Vagina (tissue), 2 donors: ENCODE data around the gene PHACTR3. TPM values are rescaled to one million over a fixed set of nuclear protein-coding genes. Genes with fewer than 3 reads are reported as not detected.

ENCODE experiments used
- DNase-seq, 2 donors: peaks; one replicate each; pipeline ENCODE4 v3.0.0-alpha.2; 2017; ENCODE audit errors: extremely low spot score in 2 of 2
- H3K27ac ChIP-seq: fragments of 200-600 bp; sonication (generic); one replicate; pipeline ENCODE4 v1.5.1; 2019
- H3K27me3 ChIP-seq: fragments of 200-600 bp; sonication (generic); one replicate; pipeline ENCODE4 v1.5.1; 2019
- H3K36me3 ChIP-seq, 2 donors: fragments of 200-600 bp; sonication (generic); one replicate each; pipeline ENCODE4 v1.5.1; 2017 to 2019
- H3K4me1 ChIP-seq: fragments of 200-600 bp; sonication (generic); one replicate; pipeline ENCODE4 v1.5.1; 2019
- H3K4me3 ChIP-seq, 2 donors: fragments of 200-600 bp; sonication (generic); 1 replicate in 1 of 2; 2 replicates in 1 of 2; pipeline ENCODE4 v1.5.1; 2016 to 2019
- H3K9me3 ChIP-seq: fragments of 200-600 bp; sonication (generic); one replicate; pipeline ENCODE4 v1.5.1; 2019
- POLR2A ChIP-seq, 2 donors: fragments of 450-650 bp; IDR thresholded peaks; one replicate each; pipeline ENCODE4 v1.6.1; 2017; ENCODE audit warnings: antibody characterized with exemption in 2 of 2, mild to moderate bottlenecking in 2 of 2, moderate library complexity in 2 of 2
- POLR2AphosphoS5 ChIP-seq, 2 donors: sonication (generic); formaldehyde crosslinking; IDR thresholded peaks; one replicate each; pipeline ENCODE4 v1.9.0; 2017; ENCODE audit warnings: antibody characterized with exemption in 2 of 2, mild to moderate bottlenecking in 2 of 2, low read depth in 1 of 2; ENCODE audit not compliant: insufficient read depth in 1 of 2
- intact Hi-C: fragments of 100-400 bp; cut with DNase I; formaldehyde crosslinking; loops from one replicate; pipeline ENCODE4 v1.15.1; 2023
- total RNA-seq: library from RNA; depleted of rRNA; stranded (reverse); fragments of >200 nt; gene quantifications from one replicate; pipeline ENCODE4 v1.2.3, GENCODE V29; 2016
- TF ChIP-seq, protein P1 (sequence below), 3 experiments: fragments of 450-650 bp in 2 of 3; fragments of 200-600 bp in 1 of 3; sonication (generic) in 1 of 3; IDR thresholded peaks; one replicate each; pipeline ENCODE4 v1.5.1; 2017 to 2019; ENCODE audit warnings: antibody characterized with exemption in 3 of 3, mild to moderate bottlenecking in 2 of 3, moderate library complexity in 2 of 3

PHACTR3 gene
- total RNA-seq, 1 donor from 2014 or later = 8.3 TPM

DNA sequence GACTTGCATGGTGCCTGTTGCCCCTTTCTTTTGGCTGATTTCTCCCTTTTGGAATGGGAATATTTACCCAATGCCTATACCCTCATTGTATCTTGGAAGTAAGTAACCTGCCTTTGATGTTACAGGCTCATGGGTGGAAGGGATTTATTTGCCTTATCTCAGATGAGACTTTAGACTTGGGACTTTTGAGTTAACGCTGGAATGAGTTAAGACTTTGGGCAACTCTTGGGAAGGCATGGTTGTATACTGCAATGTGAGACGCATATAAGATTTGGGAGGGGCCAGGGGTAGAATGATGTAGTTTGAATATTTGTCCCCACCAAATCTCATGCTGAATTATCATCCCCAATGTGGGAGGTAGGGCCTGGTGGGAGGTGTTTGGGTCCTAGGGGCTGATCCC, 253.6 kb downstream of the PHACTR3 start:
- no peak for DNase-seq
- Histone ChIP-seq H3K9me3 (no peaks in the 10 kb centered on the region), H3K27ac (no peak overlapping the region), H3K4me1 (no peaks in the 10 kb centered on the region), H3K36me3 (no peaks in the 10 kb centered on the region), H3K27me3 (no peaks in the 10 kb centered on the region), H3K4me3 (no peak overlapping the region)
- TF ChIP-seq POLR2A (IDR thresholded peaks at IDR 0.05) (no peak), POLR2AphosphoS5 (IDR thresholded peaks at IDR 0.05; ENCODE audit: insufficient read depth in 1 of 2, low read depth in 1 of 2) (no peak)
- TF ChIP-seq, protein P1, sequence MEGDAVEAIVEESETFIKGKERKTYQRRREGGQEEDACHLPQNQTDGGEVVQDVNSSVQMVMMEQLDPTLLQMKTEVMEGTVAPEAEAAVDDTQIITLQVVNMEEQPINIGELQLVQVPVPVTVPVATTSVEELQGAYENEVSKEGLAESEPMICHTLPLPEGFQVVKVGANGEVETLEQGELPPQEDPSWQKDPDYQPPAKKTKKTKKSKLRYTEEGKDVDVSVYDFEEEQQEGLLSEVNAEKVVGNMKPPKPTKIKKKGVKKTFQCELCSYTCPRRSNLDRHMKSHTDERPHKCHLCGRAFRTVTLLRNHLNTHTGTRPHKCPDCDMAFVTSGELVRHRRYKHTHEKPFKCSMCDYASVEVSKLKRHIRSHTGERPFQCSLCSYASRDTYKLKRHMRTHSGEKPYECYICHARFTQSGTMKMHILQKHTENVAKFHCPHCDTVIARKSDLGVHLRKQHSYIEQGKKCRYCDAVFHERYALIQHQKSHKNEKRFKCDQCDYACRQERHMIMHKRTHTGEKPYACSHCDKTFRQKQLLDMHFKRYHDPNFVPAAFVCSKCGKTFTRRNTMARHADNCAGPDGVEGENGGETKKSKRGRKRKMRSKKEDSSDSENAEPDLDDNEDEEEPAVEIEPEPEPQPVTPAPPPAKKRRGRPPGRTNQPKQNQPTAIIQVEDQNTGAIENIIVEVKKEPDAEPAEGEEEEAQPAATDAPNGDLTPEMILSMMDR (IDR thresholded peaks at IDR 0.05) = no peak
- intact Hi-C loops = no loop called here

DNA sequence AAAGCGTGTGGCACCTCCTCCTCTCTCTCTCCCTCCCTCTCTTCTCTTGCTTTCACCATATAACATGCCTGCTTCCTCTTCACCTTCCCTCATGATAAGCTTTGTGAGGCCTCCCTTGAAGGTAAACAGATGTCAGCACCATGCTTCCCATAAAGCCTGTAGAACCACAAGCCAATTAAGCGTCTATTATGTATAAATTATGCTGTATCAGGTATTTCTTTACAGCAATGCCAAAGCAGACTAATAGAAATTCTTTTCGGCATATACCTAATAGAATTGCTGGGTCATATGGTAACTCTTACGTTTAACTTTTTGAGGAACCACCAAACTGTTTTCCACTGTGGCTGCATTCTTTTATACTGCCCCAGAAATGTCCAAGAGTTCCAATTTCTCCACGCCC, 254.1 kb downstream of the PHACTR3 start:
- Histone ChIP-seq H3K27ac (no peak overlapping the region), H3K4me1 (no peaks in the 10 kb centered on the region), H3K4me3 (no peak overlapping the region), H3K36me3 (no peaks in the 10 kb centered on the region), H3K9me3 (no peaks in the 10 kb centered on the region), H3K27me3 (no peaks in the 10 kb centered on the region)
- DNase-seq = no peak
- TF ChIP-seq POLR2A (IDR thresholded peaks at IDR 0.05) = no peak
- TF ChIP-seq, protein P1 (IDR thresholded peaks at IDR 0.05) = no peak
- no peak for TF ChIP-seq POLR2AphosphoS5 (IDR thresholded peaks at IDR 0.05; ENCODE audit: insufficient read depth in 1 of 2, low read depth in 1 of 2)
- intact Hi-C loops = no loop called here

DNA sequence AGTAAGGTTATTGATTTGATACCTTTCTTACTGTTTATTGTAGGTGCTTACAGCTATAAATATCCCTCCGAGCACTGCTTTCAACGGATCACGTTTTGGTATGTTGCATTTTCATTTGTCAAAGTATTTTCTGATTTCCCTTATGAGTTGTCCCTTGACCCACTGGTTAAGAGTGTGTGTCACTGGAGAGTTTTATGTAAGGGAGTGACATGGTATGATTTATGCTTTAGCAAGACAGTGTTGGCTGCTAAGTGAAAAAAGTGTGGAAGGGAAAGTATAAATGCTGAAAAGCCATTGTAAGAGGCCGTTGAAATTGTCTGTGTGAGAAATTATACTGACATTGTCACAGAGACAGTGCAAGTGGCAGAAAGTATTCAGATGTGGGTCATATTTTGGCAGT, 257.1 kb downstream of the PHACTR3 start:
- no peak for DNase-seq
- H3K4me1 ChIP-seq = no peaks in the 10 kb centered on the region
- no peaks in the 10 kb centered on the region for H3K36me3 ChIP-seq
- H3K9me3 ChIP-seq = no peaks in the 10 kb centered on the region
- no peaks in the 10 kb centered on the region for H3K27me3 ChIP-seq
- no peak overlapping the region for H3K4me3 ChIP-seq
- no peak overlapping the region for H3K27ac ChIP-seq
- intact Hi-C loops = no loop called here
- TF ChIP-seq POLR2AphosphoS5 (IDR thresholded peaks at IDR 0.05; ENCODE audit: insufficient read depth in 1 of 2, low read depth in 1 of 2) (no peak), POLR2A (IDR thresholded peaks at IDR 0.05) (no peak)
- TF ChIP-seq, protein P1 (IDR thresholded peaks at IDR 0.05) = no peak

DNA sequence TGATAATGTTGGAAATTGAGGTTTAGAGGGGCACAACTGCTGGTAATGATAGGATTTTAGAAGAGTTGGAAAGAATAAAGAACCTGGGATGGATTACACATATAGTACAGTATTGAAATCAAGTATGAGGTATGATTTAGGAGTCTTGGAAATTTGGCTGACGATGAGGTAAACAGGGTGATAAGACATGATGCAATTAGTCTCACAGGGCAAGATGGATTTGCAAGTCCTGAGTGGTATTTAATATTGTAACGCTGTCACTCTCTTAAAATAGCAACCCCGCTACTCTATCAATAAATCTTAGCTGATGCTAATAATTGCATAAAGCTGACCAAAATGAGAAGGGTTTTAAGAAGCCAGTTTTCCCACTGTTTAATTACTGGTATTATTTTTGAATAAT, 258.7 kb downstream of the PHACTR3 start:
- no peaks in the 10 kb centered on the region for H3K9me3 ChIP-seq
- no peaks in the 10 kb centered on the region for H3K36me3 ChIP-seq
- DNase-seq = no peak
- TF ChIP-seq POLR2AphosphoS5 (IDR thresholded peaks at IDR 0.05; ENCODE audit: insufficient read depth in 1 of 2, low read depth in 1 of 2) = no peak
- no peak for TF ChIP-seq POLR2A (IDR thresholded peaks at IDR 0.05)
- TF ChIP-seq, protein P1 (IDR thresholded peaks at IDR 0.05) = no peak
- no peak overlapping the region for H3K27ac ChIP-seq
- H3K4me1 ChIP-seq = no peaks in the 10 kb centered on the region
- no peaks in the 10 kb centered on the region for H3K27me3 ChIP-seq
- intact Hi-C loops = no loop called here
- H3K4me3 ChIP-seq = no peak overlapping the region

DNA sequence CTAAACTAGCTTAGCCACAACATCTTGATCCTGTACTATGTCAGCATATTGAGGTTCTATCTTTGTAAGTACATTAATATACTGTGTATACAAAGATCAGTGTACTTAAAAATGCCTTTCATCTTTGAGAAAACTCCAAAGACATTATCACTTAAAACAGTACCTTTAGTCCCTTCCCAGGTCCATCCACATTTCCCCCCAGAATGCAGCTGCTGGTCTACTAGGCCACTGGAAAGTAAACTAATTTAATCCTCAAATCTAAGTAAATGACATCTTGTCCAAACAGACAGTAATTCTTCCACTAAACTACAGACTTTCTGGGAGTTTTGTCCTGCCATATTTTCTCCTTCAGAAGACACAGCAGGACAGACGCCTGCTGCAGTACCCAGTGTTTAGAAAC, 260.4 kb downstream of the PHACTR3 start:
- intact Hi-C loops = no loop called here
- Histone ChIP-seq H3K27ac (no peak overlapping the region), H3K27me3 (no peaks in the 10 kb centered on the region), H3K36me3 (no peaks in the 10 kb centered on the region), H3K4me1 (no peaks in the 10 kb centered on the region), H3K4me3 (no peak overlapping the region), H3K9me3 (no peaks in the 10 kb centered on the region)
- TF ChIP-seq, protein P1 (IDR thresholded peaks at IDR 0.05) = no peak
- no peak for TF ChIP-seq POLR2A (IDR thresholded peaks at IDR 0.05)
- no peak for TF ChIP-seq POLR2AphosphoS5 (IDR thresholded peaks at IDR 0.05; ENCODE audit: insufficient read depth in 1 of 2, low read depth in 1 of 2)
- no peak for DNase-seq
